ENCODE data around the gene SPOCK1.

GRCh38 chr5:137019229-137019628, 479.9 kb downstream of the SPOCK1 start:
- TF ChIP-seq GATA2 (IDR thresholded peaks at IDR 0.05; ENCODE audit: low read depth, low read length) (no peak), GATA3 (IDR thresholded peaks at IDR 0.05; ENCODE audit: low read depth, low read length) (no peak)

All from SH-SY5Y (cell line).